ENCODE data around the gene TBL3.

The TBL3 gene

GRCh38 chr16:1987198-1987597 lies 15.3 kb downstream of the TBL3 start:
- no peak overlapping the region for H3K27ac ChIP-seq

GRCh38 chr16:1989209-1990100 lies 17.6 kb downstream of the TBL3 start, which contains the start of gene SYNGR3:
TSS of gene SYNGR3 (plus strand) at chr16:1989970. CDS start at chr16:1990103, 133 bp downstream.
- no peak for TF ChIP-seq ZFX (IDR thresholded peaks at IDR 0.05; ENCODE audit: borderline replicate concordance)
- no peak for TF ChIP-seq CTCF (IDR thresholded peaks at IDR 0.05)
- H3K27ac ChIP-seq = peak within 1 kb of the TSS; percentile 78

More at GRCh38 chr16:1987198-1987597, 15.3 kb downstream of the TBL3 start:
- TF ChIP-seq ZFX (IDR thresholded peaks at IDR 0.05; ENCODE audit: borderline replicate concordance) = no peak
- TF ChIP-seq CTCF (IDR thresholded peaks at IDR 0.05) = no peak

- H3K27ac ChIP-seq = peak overlapping the region; percentile 78; the same call in 1 of the 2 replicates
Observed at GRCh38 chr16:1990101-1990350, 18.2 kb downstream of the TBL3 start.

GRCh38 chr16:1990351-1991134 lies 18.7 kb downstream of the TBL3 start:
- H3K27ac ChIP-seq = peak overlapping the region; percentile 78
- TF ChIP-seq ZFX (IDR thresholded peaks at IDR 0.05; ENCODE audit: borderline replicate concordance) = no peak
- no peak for TF ChIP-seq CTCF (IDR thresholded peaks at IDR 0.05)

More at GRCh38 chr16:1990101-1990350, 18.2 kb downstream of the TBL3 start:
- TF ChIP-seq ZFX (IDR thresholded peaks at IDR 0.05; ENCODE audit: borderline replicate concordance) (no peak), CTCF (IDR thresholded peaks at IDR 0.05) (no peak)

- TF ChIP-seq CTCF (IDR thresholded peaks at IDR 0.05) (no peak), ZFX (IDR thresholded peaks at IDR 0.05; ENCODE audit: borderline replicate concordance) (no peak)
- peak overlapping the region; percentile 78 for H3K27ac ChIP-seq
Observed at GRCh38 chr16:1991135-1991551, 19.3 kb downstream of the TBL3 start.

- peak overlapping the region; percentile 78 for H3K27ac ChIP-seq
- TF ChIP-seq ZFX (IDR thresholded peaks at IDR 0.05; ENCODE audit: borderline replicate concordance) (no peak), CTCF (IDR thresholded peaks at IDR 0.05) (no peak)
Observed at GRCh38 chr16:1991588-1991947, 19.7 kb downstream of the TBL3 start.
